PFSK-1 (cell line): ENCODE data around the gene MAN2B2.

ENCODE experiments used
- FOXP2 ChIP-seq: optimal IDR thresholded peaks from 2 replicates; pipeline ENCODE3; 2011; ENCODE audit warnings: borderline replicate concordance, control low read depth, inconsistent platforms; ENCODE audit not compliant: insufficient read depth; ENCODE audit errors: extremely low read length, extremely low read depth
- POLR2AphosphoS5 ChIP-seq: IDR thresholded peaks from 2 replicates; pipeline ENCODE4 v1.6.1; 2012; ENCODE audit warnings: low read depth, mild to moderate bottlenecking, control low read depth, low read length, moderate library complexity
- REST ChIP-seq, 2 experiments: IDR thresholded peaks; 2 replicates each; pipeline versions ENCODE4 v1.6.1 to v1.8.0; 2011 to 2012; ENCODE audit warnings: low read depth in 2 of 2, low read length in 2 of 2, control low read depth in 1 of 2, inconsistent platforms in 1 of 2, mild to moderate bottlenecking in 1 of 2, moderate library complexity in 1 of 2; ENCODE audit not compliant: insufficient read depth in 1 of 2
- SIN3A ChIP-seq: IDR thresholded peaks from 2 replicates; pipeline ENCODE4 v1.6.1; 2012; ENCODE audit warnings: mild to moderate bottlenecking, low read length, moderate library complexity, borderline replicate concordance; ENCODE audit not compliant: insufficient read depth
- TAF1 ChIP-seq: IDR thresholded peaks from 2 replicates; pipeline ENCODE4 v1.6.1; 2012; ENCODE audit warnings: low read length, control low read depth, borderline replicate concordance; ENCODE audit not compliant: insufficient read depth

MAN2B2 gene

GRCh38 chr4:6542951-6543350 is 32.0 kb upstream of the MAN2B2 start:
- TF ChIP-seq SIN3A, result no peak
- TF ChIP-seq TAF1, result no peak
- no peak for TF ChIP-seq REST (IDR thresholded peaks at IDR 0.05; ENCODE audit: insufficient read depth in 1 of 2, low read depth in 2 of 2, low read length in 2 of 2)
- no peak for TF ChIP-seq POLR2AphosphoS5

GRCh38 chr4:6546091-6546490 is 28.9 kb upstream of the MAN2B2 start:
- TF ChIP-seq REST (IDR thresholded peaks at IDR 0.05; ENCODE audit: insufficient read depth in 1 of 2, low read depth in 2 of 2, low read length in 2 of 2), result no peak
- TF ChIP-seq FOXP2, result no peak
- no peak for TF ChIP-seq TAF1
- TF ChIP-seq POLR2AphosphoS5, result no peak
- TF ChIP-seq SIN3A, result no peak

- TF ChIP-seq TAF1 (no peak), FOXP2 (no peak), SIN3A (peak; percentile 66; the same call in 1 of the 2 replicates), REST (IDR thresholded peaks at IDR 0.05; ENCODE audit: insufficient read depth in 1 of 2, low read depth in 2 of 2, low read length in 2 of 2) (peak; percentile 97 to 99)
Observed at GRCh38 chr4:6546681-6547447, 28.1 kb upstream of the MAN2B2 start.

- TF ChIP-seq POLR2AphosphoS5, result no peak
- TF ChIP-seq FOXP2, result no peak
- no peak for TF ChIP-seq REST (IDR thresholded peaks at IDR 0.05; ENCODE audit: insufficient read depth in 1 of 2, low read depth in 2 of 2, low read length in 2 of 2)
- TF ChIP-seq SIN3A, result no peak
- no peak for TF ChIP-seq TAF1
Observed at GRCh38 chr4:6548201-6548881, 26.6 kb upstream of the MAN2B2 start.
